HepG2 (cell line): ENCODE data around the gene MYRIP. TPM values are rescaled to one million over a fixed set of nuclear protein-coding genes. Genes with fewer than 3 reads are reported as not detected.

Experiments
- ATAC-seq: fragments of 200-7000 bp; cut with Tn5 transposase; 3 replicates; pipeline ENCODE4 v1.9.1; 2020; ENCODE audit warnings: mild to moderate bottlenecking, moderate library complexity
- BruUV-seq: library from RNA; stranded (reverse); fragments of 400-500 nt; replicated peaks from 2 replicates; lab custom pipeline; 2021; lab: Mats Ljungman, UMichigan
- CTCF ChIA-PET: fragments of 300-600 bp; formaldehyde crosslinking; extraction: SDS; loops from one replicate; lab custom pipeline; 2021; ENCODE audit warnings: low total read pairs, inconsistent platforms, low intra/inter-chr PET ratio; lab: Yijun Ruan, JAX
- POLR2A ChIA-PET: fragments of 350-600 bp; sonication (Branson Sonifier 250); formaldehyde crosslinking; loops from one replicate; lab custom pipeline; 2020; ENCODE audit warnings: antibody characterized with exemption, inconsistent platforms; lab: Yijun Ruan, JAX
- DNase-seq: peaks from one replicate; pipeline ENCODE4 v3.0.0-alpha.2; 2015; ENCODE audit warnings: low spot score
- FAIRE-seq: peaks from 3 replicates; lab custom pipeline; 2011; peaks lifted over from hg19 to GRCh38; lab: Jason Lieb, UNC
- H2AFZ ChIP-seq: one replicate; pipeline ENCODE4 v1.6.1; 2011; ENCODE audit warnings: low read length, inconsistent platforms
- H3K27ac ChIP-seq: fragments of 300-600 bp; 3 replicates; pipeline ENCODE4 v1.8.0; 2011; ENCODE audit warnings: mixed run types, mild to moderate bottlenecking, mixed read lengths, low read length, inconsistent platforms; ENCODE audit not compliant: insufficient read depth; ENCODE audit errors: extremely low read length
- H3K27me3 ChIP-seq, 2 experiments: fragments of 200-600 bp in 1 of 2; 2 replicates in 1 of 2; 3 replicates in 1 of 2; pipeline versions ENCODE4 v1.6.0 to v1.8.0; 2011; ENCODE audit warnings: low read length in 2 of 2, mild to moderate bottlenecking in 2 of 2, moderate library complexity in 2 of 2, inconsistent platforms in 1 of 2; ENCODE audit not compliant: insufficient read depth in 2 of 2, control insufficient read depth in 1 of 2
- H3K36me3 ChIP-seq, 2 experiments: fragments of 200-600 bp in 1 of 2; replicated peaks in 1 of 2; 2 replicates in 1 of 2; 3 replicates in 1 of 2; pipeline versions ENCODE4 v1.5.1 to v1.8.0; 2011; ENCODE audit warnings: low read length in 2 of 2, inconsistent platforms in 1 of 2; ENCODE audit not compliant: insufficient read depth in 2 of 2, control insufficient read depth in 1 of 2
- H3K4me1 ChIP-seq: 2 replicates; pipeline ENCODE4 v1.5.1; 2012; ENCODE audit warnings: low read length, inconsistent platforms; ENCODE audit not compliant: insufficient read depth
- H3K4me2 ChIP-seq: 2 replicates; pipeline ENCODE4 v1.6.0; 2011; ENCODE audit warnings: low read depth, low read length, inconsistent platforms
- H3K4me3 ChIP-seq, 3 experiments: fragments of 200-600 bp in 1 of 3; sonication (generic), shearing (Covaris generic) in 1 of 3; replicated peaks in 1 of 3; 2 replicates each; pipeline ENCODE4 v1.5.1; 2011 to 2016; ENCODE audit warnings: low read length in 3 of 3, inconsistent platforms in 2 of 3, low read depth in 2 of 3, mild to moderate bottlenecking in 2 of 3, control low read depth in 1 of 3, mixed read lengths in 1 of 3; ENCODE audit not compliant: insufficient read depth in 1 of 3
- H3K79me2 ChIP-seq: one replicate; pipeline ENCODE4 v1.6.1; 2011; ENCODE audit warnings: low read length, inconsistent platforms; ENCODE audit not compliant: insufficient read depth
- H3K9ac ChIP-seq: 2 replicates; pipeline ENCODE4 v1.6.0; 2011; ENCODE audit warnings: mild to moderate bottlenecking, low read depth, low read length, inconsistent platforms; ENCODE audit not compliant: insufficient read depth
- H3K9me3 ChIP-seq: 2 replicates; pipeline ENCODE4 v1.5.1; 2012; ENCODE audit warnings: mild to moderate bottlenecking, low read length
- H4K20me1 ChIP-seq: 2 replicates; pipeline ENCODE4 v1.6.0; 2011; ENCODE audit warnings: inconsistent platforms, mild to moderate bottlenecking, low read length, moderate library complexity; ENCODE audit not compliant: insufficient read depth
- ARNTL ChIP-seq: sonication (generic); formaldehyde crosslinking; IDR thresholded peaks from 2 replicates; pipeline ENCODE4 v1.4.0; 2020; ENCODE audit warnings: mild to moderate bottlenecking, missing genetic modification reagents
- DZIP1 ChIP-seq: sonication (generic); formaldehyde crosslinking; IDR thresholded peaks from 2 replicates; pipeline ENCODE4 v1.5.0; 2020; ENCODE audit warnings: mild to moderate bottlenecking, missing genetic modification reagents
- RBM22 ChIP-seq: fragments of 200-400 bp; formaldehyde crosslinking; optimal IDR thresholded peaks from 2 replicates; pipeline ENCODE3; 2017; ENCODE audit warnings: mild to moderate bottlenecking, low read length, moderate library complexity
- SMAD9 ChIP-seq: sonication (generic); formaldehyde crosslinking; IDR thresholded peaks from 2 replicates; pipeline ENCODE4 v1.5.1; 2020; ENCODE audit warnings: mild to moderate bottlenecking, missing genetic modification reagents
- SNRNP70 ChIP-seq: fragments of 200-400 bp; formaldehyde crosslinking; IDR thresholded peaks from 2 replicates; pipeline ENCODE4 v1.6.1; 2017; ENCODE audit warnings: mild to moderate bottlenecking, low read depth, low read length, moderate library complexity
- U2AF1 ChIP-seq: fragments of 200-400 bp; formaldehyde crosslinking; optimal IDR thresholded peaks from 2 replicates; pipeline ENCODE3; 2017; ENCODE audit warnings: mild to moderate bottlenecking, low read depth, low read length
- ZBTB21 ChIP-seq: sonication (generic); formaldehyde crosslinking; IDR thresholded peaks from 2 replicates; pipeline ENCODE4 v1.4.0; 2020; ENCODE audit warnings: missing genetic modification reagents
- ZNF251 ChIP-seq: sonication (generic); formaldehyde crosslinking; IDR thresholded peaks from 2 replicates; pipeline ENCODE4 v1.9.0; 2021; ENCODE audit warnings: mild to moderate bottlenecking, missing genetic modification reagents
- ZNF382 ChIP-seq: sonication (generic); formaldehyde crosslinking; IDR thresholded peaks from 2 replicates; pipeline ENCODE4 v1.5.0; 2020; ENCODE audit warnings: missing genetic modification reagents, mild to moderate bottlenecking, borderline replicate concordance
- ZNF451 ChIP-seq: sonication (generic); formaldehyde crosslinking; IDR thresholded peaks from 2 replicates; pipeline ENCODE4 v1.5.0; 2020; ENCODE audit warnings: mild to moderate bottlenecking, missing genetic modification reagents
- ZNF749 ChIP-seq: sonication (generic); formaldehyde crosslinking; IDR thresholded peaks from 2 replicates; pipeline ENCODE4 v1.8.0; 2022; ENCODE audit warnings: mild to moderate bottlenecking, missing genetic modification reagents, moderate library complexity, borderline replicate concordance
- WGBS: methylation state at CpG from one replicate; pipeline ENCODE4 v1.1.6; 2017; ENCODE audit warnings: low lambda C conversion rate; 5-methylcytosine and 5-hydroxymethylcytosine counted together
- in situ Hi-C: cut with HindIII; loops from 2 replicates; pipeline ENCODE4 v1.10.0; 2017; ENCODE audit warnings: low pct_unique_long_range_greater_than_20kb; ENCODE audit not compliant: extremely low pct_ligation_motif_present
- intact Hi-C: fragments of 100-400 bp; cut with micrococcal nuclease; formaldehyde crosslinking; loops from one replicate; pipeline ENCODE4 v1.10.0; 2022; ENCODE audit not compliant: unreplicated experiment
- polyA plus RNA-seq, 8 experiments: library from polyadenylated mRNA; depleted of rRNA in 3 of 8; stranded (reverse) in 7 of 8; unstranded in 1 of 8; fragments of >200 nt; fragmentation: Illumina TruSeq in 4 of 8; extraction: Trizol in 4 of 8; gene quantifications; 2 replicates each; pipeline versions ENCODE4 v1.2.1 to v1.2.3, GENCODE V29; 2011 to 2016; ENCODE audit warnings: low read depth in 4 of 8, missing spikeins in 1 of 8, mixed read lengths in 1 of 8; ENCODE audit not compliant: insufficient read depth in 1 of 8
- total RNA-seq, 5 experiments: library from RNA; depleted of rRNA; stranded (reverse); fragments of >200 nt; fragmentation: Illumina TruSeq; extraction: Trizol; gene quantifications; 2 replicates each; pipeline ENCODE4 v1.2.3, GENCODE V29; 2016; ENCODE audit warnings: low read depth in 1 of 5
- TF ChIP-seq, protein P1 (sequence below): sonication (generic); formaldehyde crosslinking; IDR thresholded peaks from 2 replicates; pipeline ENCODE4 v1.4.0; 2020; ENCODE audit warnings: missing genetic modification reagents

MYRIP gene
- total and polyA plus RNA-seq, 2 of the 13 experiments (the other 11 are each of a cell fraction or from before 2014, with no cell fraction given), result 0.64 to 0.84 TPM

GRCh38 chr3:40071683-40072238 lies 262.4 kb downstream of the MYRIP start:
- intact Hi-C loops, result no loop called here
- H3K4me3 ChIP-seq, result no peak overlapping the region
- H3K9me3 ChIP-seq, result no peaks in the 10 kb centered on the region
- no peak overlapping the region for H2AFZ ChIP-seq
- TF ChIP-seq ZNF749 (CRISPR knock-in tag) (no peak), ZBTB21 (CRISPR knock-in tag) (no peak), ARNTL (CRISPR knock-in tag) (no peak), U2AF1 (no peak), RBM22 (no peak), SNRNP70 (no peak), ZNF451 (CRISPR knock-in tag) (no peak), DZIP1 (no peak), SMAD9 (CRISPR knock-in tag) (no peak), ZNF251 (CRISPR knock-in tag) (no peak), ZNF382 (no peak)
- TF ChIP-seq, protein P1, sequence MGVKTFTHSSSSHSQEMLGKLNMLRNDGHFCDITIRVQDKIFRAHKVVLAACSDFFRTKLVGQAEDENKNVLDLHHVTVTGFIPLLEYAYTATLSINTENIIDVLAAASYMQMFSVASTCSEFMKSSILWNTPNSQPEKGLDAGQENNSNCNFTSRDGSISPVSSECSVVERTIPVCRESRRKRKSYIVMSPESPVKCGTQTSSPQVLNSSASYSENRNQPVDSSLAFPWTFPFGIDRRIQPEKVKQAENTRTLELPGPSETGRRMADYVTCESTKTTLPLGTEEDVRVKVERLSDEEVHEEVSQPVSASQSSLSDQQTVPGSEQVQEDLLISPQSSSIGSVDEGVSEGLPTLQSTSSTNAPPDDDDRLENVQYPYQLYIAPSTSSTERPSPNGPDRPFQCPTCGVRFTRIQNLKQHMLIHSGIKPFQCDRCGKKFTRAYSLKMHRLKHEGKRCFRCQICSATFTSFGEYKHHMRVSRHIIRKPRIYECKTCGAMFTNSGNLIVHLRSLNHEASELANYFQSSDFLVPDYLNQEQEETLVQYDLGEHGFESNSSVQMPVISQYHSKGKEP (CRISPR knock-in tag), result no peak
- ATAC-seq, result no peak
- H3K9ac ChIP-seq, result no peak overlapping the region
- H3K27ac ChIP-seq, result no peak overlapping the region
- ChIA-PET POLR2A (no interaction called here), CTCF (no interaction called here)
- H3K79me2 ChIP-seq, result no peaks in the 10 kb centered on the region
- in situ Hi-C loops, result no loop called here
- H3K4me1 ChIP-seq, result no peaks in the 10 kb centered on the region
- H3K4me2 ChIP-seq, result no peak overlapping the region
- WGBS, result 95% methylated on average over 3 of the region's 3 CpGs
- no peaks in the 10 kb centered on the region for H4K20me1 ChIP-seq
- no peaks in the 10 kb centered on the region for H3K36me3 ChIP-seq
- no peak for DNase-seq
- no peak for FAIRE-seq
- H3K27me3 ChIP-seq, result no peaks in the 10 kb centered on the region
- no TSS peak for BruUV-seq
